GM21576 (cell line): Measurements from ENCODE around the gene ARID2.

Experiments used
- ATAC-seq: cut with Tn5 transposase; IDR thresholded peaks from one replicate; pipeline ENCODE4 v1.9.1; 2021; ENCODE audit warnings: mild to moderate bottlenecking, moderate library complexity; ENCODE audit not compliant: unreplicated experiment

Gene ARID2

DNA sequence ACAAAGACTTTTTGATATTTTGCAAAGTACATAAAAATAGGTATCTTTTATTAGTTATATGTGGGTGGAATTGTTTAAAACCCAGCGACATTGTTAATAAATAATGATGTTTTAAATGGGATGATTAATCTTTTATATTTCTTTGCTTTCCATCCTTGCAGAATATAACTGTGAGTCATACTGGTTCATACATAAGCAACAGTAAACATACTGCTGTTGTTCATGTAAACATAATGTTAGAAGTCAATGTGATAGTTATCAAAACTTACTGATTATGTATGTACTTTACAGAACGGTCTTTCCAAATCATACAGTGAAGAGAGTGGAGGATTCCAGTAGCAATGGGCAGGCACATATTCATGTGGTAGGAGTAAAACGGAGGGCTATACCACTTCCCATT, 119.8 kb downstream of the ARID2 start:
- no peak for ATAC-seq

DNA sequence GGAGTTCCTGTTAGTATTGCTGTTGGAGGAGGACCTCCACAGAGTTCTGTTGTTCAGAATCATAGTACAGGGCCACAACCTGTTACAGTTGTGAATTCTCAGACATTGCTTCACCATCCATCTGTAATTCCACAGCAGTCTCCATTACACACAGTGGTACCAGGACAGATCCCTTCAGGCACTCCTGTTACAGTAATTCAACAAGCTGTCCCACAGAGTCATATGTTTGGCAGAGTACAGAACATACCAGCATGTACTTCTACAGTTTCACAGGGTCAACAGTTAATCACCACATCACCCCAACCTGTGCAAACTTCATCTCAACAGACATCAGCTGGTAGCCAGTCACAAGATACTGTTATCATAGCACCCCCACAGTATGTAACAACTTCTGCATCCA, 120.8 kb downstream of the ARID2 start:
- no peak for ATAC-seq

DNA sequence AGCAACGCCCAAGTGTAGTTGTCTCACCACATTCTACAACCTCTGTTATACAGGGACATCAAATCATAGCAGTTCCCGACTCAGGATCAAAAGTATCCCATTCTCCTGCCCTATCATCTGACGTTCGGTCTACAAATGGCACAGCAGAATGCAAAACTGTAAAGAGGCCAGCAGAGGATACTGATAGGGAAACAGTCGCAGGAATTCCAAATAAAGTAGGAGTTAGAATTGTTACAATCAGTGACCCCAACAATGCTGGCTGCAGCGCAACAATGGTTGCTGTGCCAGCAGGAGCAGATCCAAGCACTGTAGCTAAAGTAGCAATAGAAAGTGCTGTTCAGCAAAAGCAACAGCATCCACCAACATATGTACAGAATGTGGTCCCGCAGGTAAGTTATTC, 123.0 kb downstream of the ARID2 start:
- no peak for ATAC-seq

GRCh38 chr12:45853550-45853949, 124.0 kb downstream of the ARID2 start:
- ATAC-seq, result no peak

DNA sequence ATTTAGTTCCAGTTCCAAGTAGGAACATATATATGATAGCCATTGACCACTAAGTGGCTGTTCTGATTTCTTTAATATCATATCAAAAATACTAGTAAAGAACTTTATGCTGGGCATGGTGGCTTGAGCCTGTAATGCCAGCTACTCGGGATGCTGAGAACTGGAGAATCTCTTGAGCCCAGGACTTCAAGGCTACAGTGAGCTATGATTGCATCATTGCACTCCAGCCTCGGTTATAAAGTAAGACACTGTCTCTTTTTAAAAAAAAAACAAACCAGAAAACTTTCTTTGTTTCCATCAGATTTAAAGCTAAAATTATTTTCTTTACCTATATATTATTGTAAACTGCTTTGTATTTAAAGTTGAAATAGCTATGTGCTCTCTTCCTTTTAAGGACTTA, 133.8 kb downstream of the ARID2 start:
- no peak for ATAC-seq

- no peak for ATAC-seq
Measured at GRCh38 chr12:45866299-45866698, 136.8 kb downstream of the ARID2 start.

DNA sequence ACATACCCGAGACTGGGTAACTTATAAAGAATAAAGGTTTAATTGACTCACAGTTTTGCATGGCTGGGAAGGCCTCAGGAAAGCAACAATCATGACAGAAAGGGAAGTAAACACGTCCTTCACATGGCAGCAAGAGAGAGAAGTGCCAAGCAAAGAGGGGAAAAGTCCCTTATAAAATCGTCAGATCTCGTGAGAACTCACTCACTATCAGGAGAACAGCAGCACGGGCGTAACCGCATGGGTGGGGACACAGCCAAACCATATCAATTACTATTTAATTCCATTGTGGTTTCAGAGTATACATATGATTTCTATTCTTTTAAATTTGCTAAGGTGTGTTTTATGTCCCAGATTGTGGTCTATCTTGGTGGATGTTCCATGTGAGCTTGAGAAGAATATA, 142.9 kb downstream of the ARID2 start:
- ATAC-seq, result no peak

DNA sequence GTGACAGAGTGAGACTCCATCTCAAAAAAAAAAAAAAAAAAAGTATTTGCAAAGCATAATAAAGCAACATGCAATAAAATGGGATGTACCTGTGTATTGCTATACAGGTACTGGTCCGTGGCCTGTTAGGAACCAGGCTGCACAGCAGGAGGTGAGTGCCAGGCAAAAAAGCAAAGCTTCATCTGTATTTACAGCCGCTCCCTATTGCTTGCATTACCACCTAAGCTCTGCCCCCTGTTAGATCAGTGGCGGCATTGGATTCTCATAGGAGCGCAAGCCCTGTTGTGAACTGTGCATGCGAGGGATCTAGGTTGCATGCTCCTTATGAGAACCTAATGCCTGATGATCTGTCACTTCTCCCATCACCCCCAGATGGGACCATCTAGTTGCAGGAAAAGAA, 147.6 kb downstream of the ARID2 start:
- ATAC-seq, result no peak

GRCh38 chr12:45878630-45879255, 149.2 kb downstream of the ARID2 start:
- ATAC-seq, result no peak

DNA sequence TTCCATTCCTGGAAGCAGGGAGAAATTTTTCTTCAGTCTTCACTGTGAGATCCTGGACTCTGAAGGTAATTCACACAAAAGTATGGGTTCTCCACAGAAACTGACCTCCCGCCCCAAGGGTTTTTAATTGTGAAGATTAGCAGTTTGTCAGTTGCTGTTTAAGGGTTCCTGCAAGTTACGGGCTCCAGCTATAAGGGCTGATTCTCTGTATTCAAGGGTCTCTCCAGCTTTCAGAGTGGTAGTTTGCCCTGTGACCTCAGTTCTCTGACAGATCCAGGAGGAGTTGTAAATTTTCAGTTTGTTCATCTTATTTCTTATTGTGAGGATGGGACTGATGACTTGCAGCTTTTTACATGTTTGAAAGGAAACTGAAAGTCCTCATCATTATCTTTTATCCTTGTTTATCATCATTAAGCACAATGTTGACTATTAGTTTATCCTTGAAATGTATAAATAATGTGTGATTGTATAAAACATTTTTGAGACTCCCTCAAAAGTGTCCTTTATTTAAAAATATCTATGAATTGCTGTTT, 149.9 kb downstream of the ARID2 start:
- ATAC-seq, result no peak

DNA sequence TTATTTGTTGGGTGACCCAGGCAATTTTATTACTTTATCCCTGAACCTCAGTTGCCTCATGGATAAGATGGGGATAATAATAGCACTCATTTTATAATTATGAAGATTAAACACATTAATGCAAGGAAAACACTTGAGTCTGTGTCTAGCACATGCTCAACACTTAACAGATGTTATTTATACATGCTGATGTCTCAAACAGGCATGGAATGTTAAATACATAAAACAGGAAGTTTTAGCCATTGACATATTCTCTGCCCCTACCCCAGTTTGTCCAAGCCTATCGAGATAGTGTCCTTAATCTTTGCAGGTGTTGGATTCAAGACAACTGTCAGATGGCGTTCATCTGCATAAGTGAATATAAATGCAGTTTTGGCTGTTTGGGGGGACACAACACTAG, 151.0 kb downstream of the ARID2 start:
- no peak for ATAC-seq

- ATAC-seq, result no peak
Measured at GRCh38 chr12:45883187-45883586, 153.7 kb downstream of the ARID2 start.

GRCh38 chr12:45886685-45887084, 157.2 kb downstream of the ARID2 start:
- no peak for ATAC-seq

- no peak for ATAC-seq
Measured at GRCh38 chr12:45887544-45887943, 158.0 kb downstream of the ARID2 start.

DNA sequence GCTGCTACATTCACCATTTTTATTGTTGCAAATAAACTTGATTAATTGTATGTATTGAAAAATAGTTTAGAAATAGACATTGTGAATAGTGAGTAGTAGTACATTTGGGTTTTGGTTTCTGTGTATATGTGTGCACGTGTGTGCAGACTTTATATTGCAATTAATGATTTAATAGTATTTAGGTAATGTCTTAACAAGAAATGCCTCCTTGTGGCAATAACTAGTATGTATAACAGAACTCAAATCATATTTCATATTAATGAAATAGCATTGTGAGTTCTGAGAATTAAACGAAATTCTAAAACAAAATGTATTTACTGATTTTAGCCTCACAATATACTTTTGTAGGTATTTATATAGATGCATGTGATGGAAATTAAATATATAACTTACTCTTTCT, 160.8 kb downstream of the ARID2 start:
- ATAC-seq, result no peak

DNA sequence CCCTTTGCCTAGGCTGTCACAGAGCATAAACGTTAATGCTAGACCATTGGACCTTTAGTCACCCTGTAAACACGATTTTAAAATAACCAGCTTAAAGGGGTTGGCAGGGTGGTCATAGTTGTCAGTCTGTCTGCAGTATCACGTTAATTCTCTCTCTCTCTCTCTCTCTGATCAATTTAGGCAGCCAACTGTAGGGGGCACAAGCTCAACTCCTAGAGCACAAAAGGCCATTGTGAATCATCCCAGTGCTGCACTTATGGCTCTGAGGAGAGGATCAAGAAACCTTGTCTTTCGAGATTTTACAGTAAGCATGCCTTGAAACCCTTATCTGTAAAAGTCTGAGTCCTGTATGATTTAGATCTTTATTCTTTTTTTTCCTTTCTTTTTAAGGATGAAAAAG, 163.7 kb downstream of the ARID2 start:
- no peak for ATAC-seq

DNA sequence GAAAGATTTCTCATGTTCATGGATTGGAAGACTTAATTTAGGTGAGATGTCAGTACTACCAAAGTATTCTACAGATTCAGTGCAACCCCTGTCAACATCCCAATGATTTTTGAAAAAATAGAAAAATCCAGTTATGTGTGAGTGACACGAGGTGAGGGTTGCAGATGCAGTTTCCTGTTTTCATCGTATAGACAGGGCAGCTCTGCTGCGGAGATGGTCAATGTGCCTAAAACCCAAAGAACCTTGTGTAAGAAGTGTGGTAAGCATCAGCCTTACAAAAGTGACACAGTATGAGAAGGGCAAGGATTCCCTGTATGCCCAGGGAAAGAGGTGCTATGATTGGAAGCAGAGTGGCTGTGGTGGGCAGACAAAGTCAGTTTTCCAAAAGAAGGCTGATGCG, 166.5 kb downstream of the ARID2 start:
- no peak for ATAC-seq

GRCh38 chr12:45898094-45898493, 168.6 kb downstream of the ARID2 start:
- ATAC-seq, result no peak

DNA sequence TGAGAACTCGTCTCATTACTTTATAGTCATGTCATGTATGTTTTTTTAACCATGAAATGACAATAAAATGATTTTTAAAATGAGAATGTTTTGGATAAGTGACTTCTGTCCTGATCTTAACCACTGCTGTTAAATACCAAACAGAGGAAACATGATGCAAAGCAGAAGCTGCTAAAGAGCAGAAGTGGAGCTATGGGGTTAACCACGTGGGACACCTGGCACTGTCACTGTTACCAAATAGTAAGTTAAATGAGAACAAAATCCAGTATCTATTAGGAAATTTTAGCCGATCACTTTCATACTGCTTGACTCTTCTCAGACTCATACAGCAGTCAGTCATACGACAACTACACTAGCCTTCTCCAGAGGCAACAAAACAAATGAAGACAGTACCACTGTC, 178.4 kb downstream of the ARID2 start:
- ATAC-seq, result peak; percentile 87

GRCh38 chr12:45909041-45909713, 179.7 kb downstream of the ARID2 start:
- ATAC-seq, result no peak

- no peak for ATAC-seq
Measured at GRCh38 chr12:45912774-45913173, 183.3 kb downstream of the ARID2 start.

GRCh38 chr12:45913631-45914030, 184.1 kb downstream of the ARID2 start:
- ATAC-seq, result no peak

DNA sequence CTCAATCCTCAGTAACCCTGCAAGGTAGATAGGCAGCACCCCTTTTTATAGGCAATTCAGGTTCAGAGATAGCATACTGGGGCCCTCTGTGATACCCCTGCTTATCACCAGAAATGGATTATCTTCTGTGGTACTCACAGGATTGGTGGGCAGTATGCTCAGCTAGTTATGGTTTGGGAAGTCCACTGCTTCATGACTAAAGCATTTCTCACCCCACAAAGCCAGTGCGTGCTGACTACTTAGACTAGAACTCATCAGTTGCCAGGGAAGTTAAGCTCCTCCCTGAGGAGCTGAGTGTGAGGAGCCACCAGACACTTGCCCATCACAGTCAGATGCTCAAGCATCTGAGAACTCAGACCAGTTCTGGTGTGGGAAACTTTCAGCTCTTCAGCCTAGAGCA, 184.6 kb downstream of the ARID2 start:
- no peak for ATAC-seq
